NCI-H146 treated with DMSO at 0.1 percent for 48 hours (cell line): ENCODE measurements around the gene DNPEP.

Experiments
- DNase-seq: peaks from one replicate; lab custom pipeline; 2025; ENCODE audit not compliant: unreplicated experiment; lab: John Stamatoyannopoulos, UW

The DNPEP gene

GRCh38 chr2:219387306-219388120 lies at the start of gene DNPEP:
DNPEP (minus strand) TSS chr2:219387912; CDS start chr2:219387794, 118 bp downstream.
- peak; percentile 49 for DNase-seq

DNA sequence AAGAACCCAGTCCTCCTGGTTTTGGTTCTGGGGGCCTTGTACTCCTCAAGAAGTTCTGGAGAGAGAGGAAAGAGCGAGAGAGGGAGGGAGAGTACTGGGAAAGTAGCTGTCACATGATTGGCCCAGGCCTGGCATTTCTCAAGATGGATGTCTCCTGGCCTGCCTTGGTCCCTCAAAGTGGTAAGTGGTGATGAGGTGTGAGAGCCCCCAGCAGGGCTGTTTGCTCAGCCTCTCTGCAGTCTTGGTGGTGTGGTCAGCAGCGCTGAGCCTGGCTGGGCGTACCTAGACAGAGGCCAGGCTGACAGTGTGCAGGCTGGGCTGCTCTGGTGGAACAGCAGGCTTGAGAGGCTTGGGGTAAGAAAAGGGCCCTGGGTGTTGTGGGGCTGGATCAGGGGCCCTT lies 49.4 kb upstream of the DNPEP start:
- no peak for DNase-seq

GRCh38 chr2:219436491-219436890 lies 48.8 kb upstream of the DNPEP start:
- DNase-seq: no peak

DNA sequence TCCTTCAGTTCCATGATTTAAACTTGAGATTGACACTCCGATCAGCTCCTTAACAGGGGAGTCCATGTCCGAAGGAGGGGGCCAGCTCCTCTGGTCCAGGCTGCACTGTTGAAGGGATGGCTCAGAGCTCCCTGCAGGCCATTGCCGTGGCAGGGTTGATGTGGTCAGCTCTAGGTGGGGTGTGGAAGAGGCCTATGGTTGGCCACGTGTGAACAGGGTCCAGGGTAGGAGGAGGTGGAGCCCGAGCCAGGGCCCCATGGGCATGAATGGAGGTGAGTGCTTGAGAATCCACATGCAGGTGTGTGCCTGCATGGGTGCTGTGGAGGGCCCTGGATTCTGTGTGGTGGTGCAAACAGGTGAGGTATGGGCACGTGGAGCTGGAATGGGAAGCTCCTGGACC lies 48.0 kb upstream of the DNPEP start:
- no peak for DNase-seq

DNA sequence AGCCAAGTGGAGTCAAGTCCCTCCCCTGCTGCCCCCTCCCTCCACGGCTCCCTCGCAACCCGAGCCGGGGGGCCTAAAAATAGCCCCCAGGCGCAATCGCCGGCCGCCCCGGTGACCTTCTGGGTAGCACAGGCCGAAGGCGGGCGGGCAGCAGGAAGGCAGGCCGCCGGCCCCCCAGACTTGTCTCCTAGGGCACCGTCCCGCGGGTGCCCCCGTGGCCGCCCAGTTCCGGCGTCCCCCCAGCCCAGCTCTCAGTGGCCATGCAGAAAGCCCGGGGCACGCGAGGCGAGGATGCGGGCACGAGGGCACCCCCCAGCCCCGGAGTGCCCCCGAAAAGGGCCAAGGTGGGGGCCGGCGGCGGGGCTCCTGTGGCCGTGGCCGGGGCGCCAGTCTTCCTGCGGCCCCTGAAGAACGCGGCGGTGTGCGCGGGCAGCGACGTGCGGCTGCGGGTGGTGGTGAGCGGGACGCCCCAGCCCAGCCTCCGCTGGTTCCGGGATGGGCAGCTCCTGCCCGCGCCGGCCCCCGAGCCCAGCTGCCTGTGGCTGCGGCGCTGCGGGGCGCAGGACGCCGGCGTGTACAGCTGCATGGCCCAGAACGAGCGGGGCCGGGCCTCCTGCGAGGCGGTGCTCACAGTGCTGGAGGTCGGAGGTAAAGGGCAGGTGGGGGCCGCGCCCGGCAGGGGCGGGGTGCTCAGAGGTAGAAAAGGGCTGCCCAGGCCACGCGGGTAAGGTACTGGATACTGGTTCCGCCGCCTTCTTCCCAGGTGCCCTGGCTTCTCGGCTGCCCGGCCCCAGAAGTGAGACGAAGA lies 47.2 kb upstream of the DNPEP start, which contains the start of gene SPEG:
Gene SPEG (plus strand): TSS at position 126 of the 808 bp plus-strand sequence. CDS start 135 bp downstream, at position 261.
- no peak for DNase-seq

GRCh38 chr2:219434468-219434717 lies 46.7 kb upstream of the DNPEP start:
- DNase-seq: no peak

DNA sequence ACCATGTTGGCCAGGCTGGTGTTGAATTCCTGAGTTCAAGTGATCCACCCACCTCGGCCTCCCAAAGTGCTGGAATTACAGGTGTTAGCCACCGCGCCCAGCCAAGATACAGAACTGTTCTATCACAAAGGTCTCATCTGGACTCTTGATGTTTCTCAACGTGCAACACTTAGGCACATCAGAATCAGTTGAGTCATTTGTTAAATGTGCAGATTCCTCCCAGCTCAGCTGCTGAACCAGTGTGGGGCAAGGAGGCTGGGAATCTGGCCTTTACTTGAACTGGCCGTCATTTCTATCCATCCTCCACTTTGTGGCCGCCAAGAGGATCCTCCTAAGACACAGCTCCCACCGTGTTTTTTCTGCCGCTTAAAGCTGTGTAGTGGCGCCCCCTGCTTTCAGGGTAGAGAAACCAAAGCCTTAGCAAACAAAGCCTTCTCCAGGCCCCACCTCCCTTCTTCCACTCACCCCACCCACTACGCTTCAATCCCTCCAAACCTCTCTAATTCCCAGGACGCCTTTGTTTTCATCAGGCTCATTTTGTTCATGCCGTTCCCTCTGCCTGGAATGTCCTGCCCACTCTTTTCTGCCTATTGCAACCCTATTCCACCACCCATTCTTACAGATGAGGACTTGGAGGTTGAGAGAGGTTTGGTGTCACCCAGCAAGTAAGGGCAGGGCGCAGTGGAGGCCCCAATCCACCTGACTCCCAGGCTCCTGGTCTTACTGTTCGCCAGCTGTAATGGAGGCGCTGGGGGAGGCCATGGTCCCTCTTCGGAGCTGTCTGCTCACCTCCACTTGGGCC lies 46.2 kb upstream of the DNPEP start:
- DNase-seq: peak; percentile 50

GRCh38 chr2:219430633-219431615 lies 43.2 kb upstream of the DNPEP start:
- no peak for DNase-seq

DNA sequence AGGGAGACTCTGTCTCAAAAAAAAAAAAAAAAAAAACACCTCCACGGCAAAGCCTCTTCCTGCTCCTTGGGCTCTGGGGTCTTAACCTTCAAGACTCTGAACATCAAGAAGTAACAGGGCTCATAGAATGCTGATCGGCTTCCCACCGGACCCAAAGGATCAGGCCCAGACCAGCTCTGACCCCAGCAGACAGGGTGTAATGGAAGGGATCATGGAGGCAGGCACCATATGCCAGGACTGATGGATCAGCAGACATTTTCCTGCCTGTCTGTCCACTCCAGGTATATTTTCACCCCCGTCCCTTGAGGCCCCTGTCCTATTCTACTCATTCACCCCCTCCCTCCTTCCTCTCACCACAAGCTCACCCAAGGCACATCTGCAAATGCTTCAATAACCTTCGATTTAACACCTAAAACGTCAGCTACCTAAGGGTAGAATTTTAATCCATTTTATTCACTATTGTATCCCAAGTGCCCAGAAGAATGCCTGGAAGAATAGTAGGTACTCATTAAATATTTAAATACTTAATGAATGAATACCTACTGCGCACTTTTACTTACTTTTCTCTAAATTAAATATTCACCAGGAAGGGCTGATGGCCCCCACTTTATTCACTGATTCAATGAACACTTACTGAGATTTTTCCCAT lies 42.4 kb upstream of the DNPEP start:
- no peak for DNase-seq

DNA sequence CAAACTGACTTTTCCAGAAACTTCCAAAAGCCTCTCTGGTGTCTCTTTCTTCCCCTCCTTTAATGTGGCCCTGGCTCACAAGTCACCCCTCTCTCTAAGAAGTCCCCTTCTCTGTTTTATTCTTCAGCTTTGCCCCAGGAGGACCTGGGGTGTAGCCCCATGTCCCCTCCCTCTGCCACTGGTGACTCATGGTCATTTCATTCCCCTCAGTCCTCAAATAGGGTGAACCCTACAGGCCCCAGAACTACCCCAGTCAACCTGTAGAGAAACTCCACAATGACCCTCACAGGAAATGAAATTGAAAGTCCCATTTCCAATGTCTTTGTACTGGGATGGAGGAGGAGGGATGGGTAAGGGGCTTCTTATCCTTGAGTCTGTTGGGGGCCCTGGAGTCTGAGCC lies 40.8 kb upstream of the DNPEP start:
- no peak for DNase-seq

DNA sequence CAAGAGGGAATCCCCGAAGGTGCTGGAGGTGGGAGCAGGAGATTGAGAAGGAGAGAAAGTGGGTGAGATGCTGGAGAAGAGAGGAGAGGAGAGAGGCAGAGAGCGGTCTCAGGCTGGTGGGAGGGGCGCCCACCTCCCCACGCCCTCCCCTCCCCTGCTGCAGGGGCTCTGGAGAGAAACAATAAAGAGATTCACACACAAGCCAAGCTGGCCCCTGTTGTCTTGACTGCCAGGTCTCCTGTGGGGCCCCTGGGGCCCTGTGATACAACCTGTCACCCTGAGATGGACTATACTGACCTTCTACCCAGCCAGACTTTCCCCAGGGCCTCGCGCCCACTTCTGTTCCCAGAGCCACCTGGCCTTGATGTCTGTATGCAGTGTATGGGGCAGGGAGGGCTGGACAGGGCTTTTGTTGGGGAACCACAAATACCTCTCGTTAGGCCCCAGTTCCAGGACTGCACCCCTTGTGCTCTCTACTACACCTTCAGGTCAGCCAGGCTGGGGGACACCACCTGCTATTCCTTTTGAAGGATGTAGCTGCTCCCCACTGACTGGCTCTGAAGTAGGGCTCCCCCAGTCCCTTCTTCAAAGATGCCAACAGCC lies 38.9 kb upstream of the DNPEP start:
- DNase-seq: no peak

DNA sequence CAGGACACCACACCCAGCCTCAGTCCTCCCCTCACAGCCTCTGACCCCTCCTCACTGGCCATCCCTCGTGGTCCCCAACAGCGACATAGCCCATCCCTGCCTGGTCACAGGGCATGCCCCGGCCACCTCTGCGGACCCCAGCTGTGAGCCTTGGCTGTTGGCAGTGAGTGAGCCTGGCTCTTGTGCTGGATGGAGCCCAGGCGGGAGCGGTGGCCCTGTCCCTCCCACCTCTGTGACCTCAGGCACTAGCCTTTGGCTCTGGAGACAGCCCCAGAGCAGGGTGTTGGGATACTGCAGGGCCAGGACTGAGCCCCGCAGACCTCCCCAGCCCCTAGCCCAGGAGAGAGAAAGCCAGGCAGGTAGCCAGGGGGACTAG lies 38.3 kb upstream of the DNPEP start:
- no peak for DNase-seq

DNA sequence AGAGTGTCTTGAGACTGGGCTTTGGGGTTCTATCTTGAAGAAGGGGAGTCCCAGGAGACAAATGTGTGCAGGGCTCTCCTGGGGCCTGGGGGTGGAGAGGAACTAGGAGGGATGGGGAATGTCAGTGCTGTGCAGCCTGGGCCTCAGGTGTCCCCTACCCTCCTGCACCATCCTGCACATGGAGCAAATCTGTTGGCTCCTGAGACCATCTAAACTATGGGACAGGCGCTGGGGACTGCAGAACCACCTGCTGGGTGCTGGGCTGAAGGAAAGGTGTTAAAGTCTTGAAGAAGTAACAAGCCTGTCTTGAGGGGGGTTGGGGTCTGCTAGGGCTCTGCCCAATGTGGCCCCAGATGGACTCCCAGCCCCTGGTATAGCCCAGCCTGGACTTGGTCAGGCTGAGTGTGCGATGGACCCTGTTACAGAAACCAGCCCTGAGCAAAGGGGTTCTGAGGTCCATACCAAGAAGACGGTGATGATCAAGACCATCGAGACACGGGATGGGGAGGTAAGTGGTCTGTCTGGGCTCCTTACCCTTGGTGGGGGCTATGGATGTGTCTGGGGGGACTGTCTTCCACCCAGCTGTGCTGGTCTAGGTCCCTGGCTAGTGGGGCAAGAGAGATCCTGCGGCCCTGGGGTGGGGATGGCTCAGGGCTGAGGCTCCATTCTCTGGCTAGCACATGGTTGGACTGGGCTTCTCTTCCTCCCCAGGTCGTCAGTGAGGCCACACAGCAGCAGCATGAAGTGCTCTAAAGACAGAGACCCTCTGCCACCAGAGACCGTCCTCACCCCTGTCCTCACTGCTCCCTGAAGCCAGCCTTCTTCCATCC lies 37.7 kb upstream of the DNPEP start:
- no peak for DNase-seq

DNA sequence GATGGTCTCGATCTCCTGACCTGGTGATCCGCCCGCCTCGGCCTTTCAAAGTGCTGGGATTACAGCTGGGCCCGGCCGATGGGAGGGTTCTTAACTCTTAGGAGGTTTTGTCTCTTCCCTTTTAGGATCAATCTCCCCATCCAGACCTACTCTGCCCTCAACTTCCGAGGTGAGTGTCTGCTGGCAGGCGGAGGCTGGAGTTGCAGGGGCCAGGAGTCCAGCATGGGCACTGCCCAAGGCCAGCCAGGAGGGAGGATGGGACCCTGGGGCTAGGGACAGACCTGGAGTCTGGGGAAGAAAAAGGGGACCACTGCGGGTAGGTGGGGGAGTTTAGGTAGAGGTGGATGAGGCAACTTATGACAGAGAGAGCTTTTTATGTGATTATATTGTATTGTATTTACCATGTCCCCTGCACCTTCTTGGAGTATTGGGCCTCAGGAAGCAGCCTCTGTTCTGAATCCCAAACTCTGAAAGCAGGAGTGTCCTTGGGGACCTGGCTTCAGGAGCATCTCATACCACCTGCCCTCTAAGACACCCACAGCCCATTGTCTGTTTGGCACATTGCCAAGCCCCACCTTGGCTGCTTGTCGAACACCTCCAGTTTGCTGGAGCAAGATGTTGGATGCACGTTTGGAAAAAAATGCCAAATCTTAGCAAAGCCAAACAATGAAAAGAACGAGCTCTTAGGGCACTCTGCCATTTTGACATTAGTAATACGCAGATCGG lies 36.1 kb upstream of the DNPEP start:
- DNase-seq: no peak

DNA sequence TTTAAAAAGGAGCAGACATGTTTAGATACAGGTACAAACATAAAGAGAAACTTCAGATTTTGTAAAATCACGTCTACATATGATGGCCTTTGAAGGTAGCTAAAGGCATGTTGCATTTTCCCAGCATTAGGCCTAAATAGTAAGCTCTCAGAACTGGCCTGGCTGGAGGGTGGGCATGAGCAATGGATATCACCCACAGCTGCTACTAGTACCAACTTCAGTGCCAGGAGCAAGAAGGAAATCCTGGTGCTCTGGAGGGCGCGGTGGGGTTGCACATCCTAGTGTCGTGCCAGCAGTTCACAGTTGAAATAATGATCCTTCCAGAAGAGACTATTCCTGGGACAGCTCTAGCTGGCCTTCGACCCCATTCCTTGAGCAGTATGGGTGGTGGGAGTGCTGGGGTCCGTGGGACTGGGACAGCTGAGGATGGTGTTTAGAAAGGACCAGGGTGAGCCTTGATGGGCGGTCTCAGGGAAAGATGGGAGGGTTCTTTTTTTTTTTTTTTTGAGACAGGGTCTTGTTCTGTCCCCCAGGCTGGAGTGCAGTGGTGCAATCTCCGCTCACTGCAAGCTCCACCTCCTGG lies 35.3 kb upstream of the DNPEP start:
- no peak for DNase-seq

DNA sequence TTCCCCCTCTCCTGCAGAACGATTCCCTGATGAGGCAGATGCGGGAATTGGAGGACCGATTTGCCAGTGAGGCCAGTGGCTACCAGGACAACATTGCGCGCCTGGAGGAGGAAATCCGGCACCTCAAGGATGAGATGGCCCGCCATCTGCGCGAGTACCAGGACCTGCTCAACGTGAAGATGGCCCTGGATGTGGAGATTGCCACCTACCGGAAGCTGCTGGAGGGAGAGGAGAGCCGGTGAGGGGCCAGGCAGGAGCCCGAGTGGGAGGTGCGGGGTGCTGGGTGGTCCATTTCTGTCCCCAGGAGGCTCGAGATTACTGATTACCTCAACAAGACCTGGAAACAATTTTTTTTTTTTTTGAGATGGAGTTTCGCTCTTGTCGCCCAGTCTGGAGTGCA lies 33.6 kb upstream of the DNPEP start:
- DNase-seq: no peak

DNA sequence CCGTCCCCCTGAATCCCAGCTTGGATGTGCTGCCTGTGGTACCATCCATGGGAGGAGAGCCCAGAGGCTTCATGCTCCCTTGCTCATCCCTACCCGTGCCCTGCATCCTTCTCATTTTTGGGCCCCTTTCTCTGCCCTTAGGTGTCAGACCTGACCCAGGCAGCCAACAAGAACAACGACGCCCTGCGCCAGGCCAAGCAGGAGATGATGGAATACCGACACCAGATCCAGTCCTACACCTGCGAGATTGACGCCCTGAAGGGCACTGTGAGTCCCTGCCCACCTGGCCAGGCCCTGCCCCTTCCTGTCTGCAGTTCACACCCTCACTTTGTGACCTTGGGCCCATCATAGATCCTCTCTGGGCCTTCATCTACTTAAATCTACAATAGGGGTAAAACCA lies 33.0 kb upstream of the DNPEP start:
- no peak for DNase-seq
